K562 (cell line): ENCODE data around the gene TRRAP. TPM values are rescaled to one million over a fixed set of nuclear protein-coding genes. Genes with fewer than 3 reads are reported as not detected.

Experiments used
- TGIF2 ChIP-seq: sonication (generic); formaldehyde crosslinking; IDR thresholded peaks from 2 replicates; pipeline ENCODE4 v1.8.1; 2022; ENCODE audit warnings: mild to moderate bottlenecking, missing genetic modification reagents, moderate library complexity
- ZNF197 ChIP-seq: fragments of 200-800 bp; sonication (Bioruptor generic); IDR thresholded peaks from 2 replicates; pipeline ENCODE4 v1.6.1; 2016; ENCODE audit warnings: low read depth, missing genetic modification characterization, missing compliant biosample characterization
- microRNA-seq: library from miRNA; unstranded; fragments of <30 nt; microRNA quantifications from one replicate; pipeline ENCODE4, GENCODE V29; 2018; ENCODE audit warnings: borderline microRNAs expressed
- polyA plus RNA-seq, 8 experiments: library from polyadenylated mRNA; depleted of rRNA in 4 of 8; stranded (reverse) in 5 of 8; unstranded in 3 of 8; fragments of >200 nt; fragmentation: Nextera tagmentation in 2 of 8; fragmentation: Illumina TruSeq in 1 of 8; extraction: Ambion mirVana in 2 of 8; extraction: Trizol in 1 of 8; gene quantifications; 2 replicates each; pipeline versions ENCODE4 v1.2.1 to v1.2.3, GENCODE V29; 2011 to 2014; ENCODE audit warnings: inconsistent platforms in 1 of 8, missing spikeins in 1 of 8
- small RNA-seq: library from RNA; depleted of rRNA; stranded (forward); fragments of <200 nt; gene quantifications from one replicate; pipeline ENCODE3, GENCODE V24; 2014
- total RNA-seq, 7 experiments: library from RNA; depleted of rRNA in 6 of 7; stranded (reverse); fragments of >200 nt in 6 of 7; fragmentation: Illumina TruSeq in 2 of 7; extraction: Trizol in 2 of 7; gene quantifications; 2 replicates each; pipeline versions ENCODE4 v1.2.1 to v1.2.3, GENCODE V29; 2011 to 2021; ENCODE audit warnings: low replicate concordance in 1 of 7
- TF ChIP-seq, protein P1 (sequence below): conservative IDR thresholded peaks from 2 replicates; pipeline ENCODE4 v1.6.1; 2011; ENCODE audit warnings: low read depth, mild to moderate bottlenecking, low read length; ENCODE audit not compliant: control insufficient read depth

The TRRAP gene
- total and polyA plus RNA-seq, 9 of the 15 experiments (the other 6 are each of a cell fraction or from before 2014, with no cell fraction given), result 1.3 to 47.2 (median 9.7) TPM

DNA sequence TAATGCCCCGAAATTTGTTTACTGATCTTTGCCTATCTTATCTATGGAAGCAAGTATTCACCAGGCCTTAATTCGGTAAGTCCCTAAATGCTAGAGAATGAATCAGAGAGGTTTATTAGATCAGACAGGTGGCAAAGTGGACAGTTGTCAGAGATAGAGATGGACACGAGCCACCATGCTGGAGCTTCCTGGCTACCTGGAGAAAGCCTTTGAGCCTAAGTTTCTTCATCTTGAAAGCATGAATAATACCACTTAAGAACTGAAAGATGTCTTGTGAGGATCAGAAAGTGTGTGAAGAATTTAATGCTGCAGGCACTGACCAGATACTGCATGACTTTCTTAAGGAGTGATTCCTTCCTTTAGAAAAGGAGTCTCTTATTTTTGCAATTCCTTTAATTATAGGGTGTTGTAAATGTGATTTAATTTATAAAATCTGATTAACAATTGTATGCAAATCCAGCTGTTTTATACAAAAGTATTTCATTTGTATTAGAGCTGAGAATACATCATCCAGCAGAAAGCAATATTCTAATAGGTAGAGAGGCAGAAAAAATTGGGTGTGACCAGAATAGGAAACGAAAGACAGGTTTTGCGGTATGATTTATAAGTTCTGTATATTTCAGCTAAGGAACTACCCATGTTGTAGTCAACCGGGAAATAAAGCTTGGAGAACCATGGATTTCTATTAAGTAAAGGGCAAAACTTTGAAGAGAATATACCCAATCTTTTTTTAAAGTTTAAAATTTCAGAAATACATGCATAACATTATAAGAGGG, 182.9 kb downstream of the TRRAP start (continued):
- TF ChIP-seq, protein P1, sequence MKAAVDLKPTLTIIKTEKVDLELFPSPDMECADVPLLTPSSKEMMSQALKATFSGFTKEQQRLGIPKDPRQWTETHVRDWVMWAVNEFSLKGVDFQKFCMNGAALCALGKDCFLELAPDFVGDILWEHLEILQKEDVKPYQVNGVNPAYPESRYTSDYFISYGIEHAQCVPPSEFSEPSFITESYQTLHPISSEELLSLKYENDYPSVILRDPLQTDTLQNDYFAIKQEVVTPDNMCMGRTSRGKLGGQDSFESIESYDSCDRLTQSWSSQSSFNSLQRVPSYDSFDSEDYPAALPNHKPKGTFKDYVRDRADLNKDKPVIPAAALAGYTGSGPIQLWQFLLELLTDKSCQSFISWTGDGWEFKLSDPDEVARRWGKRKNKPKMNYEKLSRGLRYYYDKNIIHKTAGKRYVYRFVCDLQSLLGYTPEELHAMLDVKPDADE, result no peak
- TF ChIP-seq ZNF197 (no peak), TGIF2 (CRISPR knock-in tag) (no peak)

Small RNA genes within 50 kb of the gene (microRNA-seq; reads per million reads assigned to microRNA genes)
- 2.9 reads per million, percentile 35 among the genes with 10 or more reads in this experiment for gene MIR3609

Small RNA genes within 50 kb of the gene (small RNA-seq; reads per million reads assigned to genes)
- gene MIR3609, result 217 reads per million, percentile 99 among the genes with 10 or more reads in this experiment

Other genes with a start within 250 kb of the TRRAP start
- not detected in 2 replicates for gene TMEM130, start 8.5 kb upstream of the TRRAP start, total RNA-seq (2014; rRNA removed)
- gene TMEM130, start 8.5 kb upstream of the TRRAP start, total RNA-seq (2014; rRNA removed; fragmentation: Illumina TruSeq; extraction: Trizol), result not detected in 2 replicates
- gene TMEM130, start 8.5 kb upstream of the TRRAP start, total RNA-seq (2015; rRNA removed; fragmentation: Illumina TruSeq; extraction: Trizol), result not detected in 2 replicates
- gene TMEM130, start 8.5 kb upstream of the TRRAP start, total RNA-seq (2021), result 0.07 TPM in 1 of 2 replicates, not detected in the other
- not detected in 2 replicates for gene TMEM130, start 8.5 kb upstream of the TRRAP start, polyA plus RNA-seq (2011; rRNA removed)
- not detected in 2 replicates for gene TMEM130, start 8.5 kb upstream of the TRRAP start, polyA plus RNA-seq (2014; fragmentation: Illumina TruSeq; extraction: Trizol)
- not detected for gene TMEM130, start 8.5 kb upstream of the TRRAP start, polyA plus RNA-seq (2014; fragmentation: Nextera tagmentation; extraction: Ambion mirVana)
- not detected in 2 replicates for gene TMEM130, start 8.5 kb upstream of the TRRAP start, polyA plus RNA-seq (2014; rRNA removed)